Choroid plexus epithelial cell (primary cell): Measurements from ENCODE around the gene RGS10.
A peak's percentile ranks its signal among the peaks of the same experiment; 100 is the strongest.

Source experiments
- DNase-seq: peaks from one replicate; pipeline ENCODE4 v3.0.0-alpha.2; 2010; ENCODE audit warnings: low read depth
- H3K4me3 ChIP-seq: 2 replicates; pipeline ENCODE4 v1.5.1; 2011; ENCODE audit warnings: low read depth, mild to moderate bottlenecking, control low read depth, low read length, moderate library complexity
- CTCF ChIP-seq: conservative IDR thresholded peaks from 2 replicates; pipeline ENCODE4 v1.5.1; 2011; ENCODE audit warnings: low read depth, mild to moderate bottlenecking, control low read depth, inconsistent platforms, low read length, moderate library complexity

The RGS10 gene

GRCh38 chr10:119494236-119495020 lies 48.1 kb downstream of the RGS10 start:
- peak; percentile 28 for DNase-seq

GRCh38 chr10:119493155-119493554 lies 49.4 kb downstream of the RGS10 start:
- no peak for DNase-seq
- TF ChIP-seq CTCF = no peak

More at GRCh38 chr10:119494236-119495020, 48.1 kb downstream of the RGS10 start:
- no peak for TF ChIP-seq CTCF
- no peak overlapping the region for H3K4me3 ChIP-seq

GRCh38 chr10:119491966-119492757 lies 50.4 kb downstream of the RGS10 start:
- DNase-seq = no peak
- TF ChIP-seq CTCF = no peak
- no peak overlapping the region for H3K4me3 ChIP-seq

More at GRCh38 chr10:119493155-119493554, 49.4 kb downstream of the RGS10 start:
- H3K4me3 ChIP-seq = no peak overlapping the region

GRCh38 chr10:119489991-119490326 lies 52.6 kb downstream of the RGS10 start:
- no peak overlapping the region for H3K4me3 ChIP-seq
- no peak for TF ChIP-seq CTCF
- DNase-seq = no peak

- no peak for DNase-seq
- TF ChIP-seq CTCF = no peak
Measured at GRCh38 chr10:119488675-119489074, 53.8 kb downstream of the RGS10 start.

GRCh38 chr10:119483839-119484238 lies 58.7 kb downstream of the RGS10 start:
- no peak for DNase-seq
- no peak for TF ChIP-seq CTCF

More at GRCh38 chr10:119488675-119489074, 53.8 kb downstream of the RGS10 start:
- H3K4me3 ChIP-seq = no peak overlapping the region

More at GRCh38 chr10:119483839-119484238, 58.7 kb downstream of the RGS10 start:
- H3K4me3 ChIP-seq = no peak overlapping the region
